Endothelial cell (in vitro differentiated cells): ENCODE data around the gene SCNN1B. TPM values are rescaled to one million over a fixed set of nuclear protein-coding genes. Genes with fewer than 3 reads are reported as not detected.
"Not testable (repeated sequence)": the region's sequence is repeated elsewhere in the genome, so short reads cannot be mapped to it uniquely, and the experiment has no call there.

Experiments used
- DNase-seq: peaks from one replicate; pipeline ENCODE4 v3.0.0; 2021; ENCODE audit warnings: low spot score
- H3K27ac Mint-ChIP-seq: one replicate; pipeline ENCODE4 v1.8.0; 2021; ENCODE audit warnings: mixed read lengths, inconsistent platforms; ENCODE audit not compliant: unreplicated experiment
- H3K27me3 Mint-ChIP-seq: one replicate; pipeline ENCODE4 v1.8.0; 2021; ENCODE audit warnings: mild to moderate bottlenecking, moderate library complexity, mixed read lengths, inconsistent platforms; ENCODE audit not compliant: unreplicated experiment
- H3K36me3 Mint-ChIP-seq: one replicate; pipeline ENCODE4 v1.8.0; 2021; ENCODE audit warnings: mild to moderate bottlenecking, low read depth, mixed read lengths, inconsistent platforms; ENCODE audit not compliant: unreplicated experiment
- H3K4me1 Mint-ChIP-seq: one replicate; pipeline ENCODE4 v1.8.0; 2021; ENCODE audit warnings: mild to moderate bottlenecking, mixed read lengths, inconsistent platforms; ENCODE audit not compliant: unreplicated experiment
- H3K4me3 Mint-ChIP-seq: one replicate; pipeline ENCODE4 v1.8.0; 2021; ENCODE audit warnings: mild to moderate bottlenecking, mixed read lengths, inconsistent platforms; ENCODE audit not compliant: unreplicated experiment
- H3K9me3 Mint-ChIP-seq: one replicate; pipeline ENCODE4 v1.8.0; 2021; ENCODE audit warnings: mixed read lengths, inconsistent platforms; ENCODE audit not compliant: unreplicated experiment
- CTCF ChIP-seq: fragments of 200-600 bp; sonication (generic); IDR thresholded peaks from one replicate; pipeline ENCODE4 v1.5.0; 2021; ENCODE audit warnings: antibody characterized with exemption; ENCODE audit not compliant: unreplicated experiment
- total RNA-seq: library from RNA; stranded (reverse); fragmentation: NEBNext Ultra II Directional; extraction: Animal tissue kit (Norgen Biotek cat#: 25700); gene quantifications from one replicate; pipeline ENCODE4 v1.2.1, GENCODE V29; 2021; ENCODE audit not compliant: unreplicated experiment

The SCNN1B gene
- total RNA-seq, 1 donor from 2014 or later: not detected

GRCh38 chr16:23395732-23396131 is 93.6 kb downstream of the SCNN1B start:
- no peak for TF ChIP-seq CTCF
- DNase-seq: no peak
- peaks cover 11% of the 10 kb centered on the region for H3K4me1 Mint-ChIP-seq
- H3K36me3 Mint-ChIP-seq: peaks cover 9% of the 10 kb centered on the region
- no peak overlapping the region for H3K27ac Mint-ChIP-seq
- H3K9me3 Mint-ChIP-seq: no peaks in the 10 kb centered on the region
- H3K4me3 Mint-ChIP-seq: no peak overlapping the region
- H3K27me3 Mint-ChIP-seq: peaks cover 3% of the 10 kb centered on the region

GRCh38 chr16:23397464-23397863 is 95.4 kb downstream of the SCNN1B start:
- H3K9me3 Mint-ChIP-seq: no peaks in the 10 kb centered on the region
- H3K27me3 Mint-ChIP-seq: peaks cover 3% of the 10 kb centered on the region
- H3K4me1 Mint-ChIP-seq: peaks cover 11% of the 10 kb centered on the region
- no peak for TF ChIP-seq CTCF
- DNase-seq: no peak
- no peak overlapping the region for H3K4me3 Mint-ChIP-seq
- peaks cover 11% of the 10 kb centered on the region for H3K36me3 Mint-ChIP-seq
- H3K27ac Mint-ChIP-seq: no peak overlapping the region

- Mint-ChIP-seq H3K4me3 (peak overlapping the region; percentile 3), H3K27me3 (peaks cover 3% of the 10 kb centered on the region), H3K9me3 (no peaks in the 10 kb centered on the region), H3K27ac (no peak overlapping the region), H3K4me1 (peaks cover 11% of the 10 kb centered on the region), H3K36me3 (peaks cover 14% of the 10 kb centered on the region)
- no peak for TF ChIP-seq CTCF
- DNase-seq: peak; percentile 21
Measured at GRCh38 chr16:23398987-23399805, 97.1 kb downstream of the SCNN1B start.

GRCh38 chr16:23400447-23400846 is 98.3 kb downstream of the SCNN1B start:
- Mint-ChIP-seq H3K4me1 (peaks cover 11% of the 10 kb centered on the region), H3K36me3 (peaks cover 14% of the 10 kb centered on the region)
- not testable (repeated sequence) for H3K27ac Mint-ChIP-seq, DNase-seq, H3K4me3 Mint-ChIP-seq, H3K9me3 Mint-ChIP-seq, H3K27me3 Mint-ChIP-seq

- Mint-ChIP-seq H3K4me1 (peaks cover 11% of the 10 kb centered on the region), H3K9me3 (no peaks in the 10 kb centered on the region), H3K27me3 (peaks cover 3% of the 10 kb centered on the region), H3K27ac (no peak overlapping the region), H3K36me3 (peaks cover 14% of the 10 kb centered on the region), H3K4me3 (no peak overlapping the region)
- DNase-seq: no peak
- TF ChIP-seq CTCF: no peak
Measured at GRCh38 chr16:23401139-23401538, 99.0 kb downstream of the SCNN1B start.
